ENCODE data around the gene TDG.

TDG gene
- 18.6 to 33.9 (median 24.2) reads per million in 3 donors for total RNA-seq

DNA sequence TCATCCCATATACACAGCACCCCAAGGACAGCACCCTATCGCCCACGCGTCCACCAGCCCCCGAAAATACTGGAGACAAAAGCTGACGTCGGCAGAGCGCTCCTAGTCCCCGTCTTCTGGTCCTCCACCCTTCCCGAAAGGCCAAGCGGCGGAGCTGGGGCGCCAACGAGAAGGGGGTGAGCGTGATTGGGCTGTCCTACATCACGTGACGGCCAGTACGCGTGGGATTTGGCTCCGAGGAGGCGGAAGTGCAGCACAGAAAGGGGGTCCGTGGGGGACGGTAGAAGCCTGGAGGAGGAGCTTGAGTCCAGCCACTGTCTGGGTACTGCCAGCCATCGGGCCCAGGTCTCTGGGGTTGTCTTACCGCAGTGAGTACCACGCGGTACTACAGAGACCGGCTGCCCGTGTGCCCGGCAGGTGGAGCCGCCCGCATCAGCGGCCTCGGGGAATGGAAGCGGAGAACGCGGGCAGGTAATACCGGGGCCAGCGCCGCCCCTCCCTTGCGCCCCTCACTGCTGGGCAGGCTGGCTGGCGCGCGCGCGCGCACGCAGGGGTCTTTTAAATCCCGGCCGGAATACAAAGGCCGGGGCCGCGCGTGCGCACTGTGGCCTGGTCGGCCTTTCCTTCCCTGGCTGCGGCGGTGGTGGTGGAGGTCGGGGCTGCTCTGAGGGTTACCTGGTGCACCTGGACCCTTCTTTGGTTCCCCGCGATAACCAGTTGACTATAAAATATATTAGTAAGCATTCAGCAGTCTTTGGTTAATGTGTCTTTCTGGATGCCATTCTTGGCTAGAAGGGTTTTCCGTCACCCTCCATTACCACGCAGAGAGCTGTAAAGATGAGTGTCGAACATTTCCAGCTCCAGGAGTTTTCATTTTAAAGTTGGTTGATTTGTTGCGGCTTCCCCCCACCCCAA lies at the start of gene TDG:
Gene TDG, plus strand, starts transcription at position 283 of the 915 bp plus-strand sequence. Its CDS starts 166 bp downstream, at position 449.
- Histone ChIP-seq H3K27me3 (replicated peaks; ENCODE audit: control insufficient read depth, insufficient read depth, low read length, poor library complexity, severe bottlenecking) (no peaks in the 10 kb centered on the region), H3K27ac (ENCODE audit: insufficient read depth, low read length, poor library complexity, severe bottlenecking) (peak within 1 kb of the TSS; percentile 86), H3K36me3 (ENCODE audit: control insufficient read depth, insufficient read depth, low read length) (no peaks in the 10 kb centered on the region), H3K9me3 (ENCODE audit: control insufficient read depth, low read length) (no peaks in the 10 kb centered on the region), H3K4me1 (ENCODE audit: control insufficient read depth, insufficient read depth, low read length, poor library complexity, severe bottlenecking) (peaks cover 19% of the 10 kb centered on the region), H3K4me3 (ENCODE audit: insufficient read depth, low read depth, low read length, poor library complexity, severe bottlenecking) (peak within 1 kb of the TSS; percentile 64)
- DNase-seq, result peak; percentile 95 to 97 (median 96)

DNA sequence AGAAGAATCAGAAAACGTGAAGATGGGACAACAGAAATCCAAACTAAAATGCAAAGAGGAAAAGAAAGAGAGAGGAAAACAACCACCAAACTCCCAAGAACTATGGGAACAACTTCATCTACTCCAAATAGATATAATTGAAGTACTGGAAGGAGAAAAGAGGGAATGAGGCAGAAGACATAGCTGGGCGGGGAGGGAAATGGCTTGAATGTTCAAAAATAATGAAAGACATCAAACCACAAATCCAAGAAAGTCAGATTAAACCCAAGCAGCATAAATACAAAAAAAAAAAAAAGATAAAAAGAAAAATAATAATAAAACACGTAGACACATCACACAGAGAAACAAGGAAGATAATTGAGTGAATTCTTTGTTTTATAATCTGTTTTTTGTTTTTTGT lies 47.8 kb upstream of the TDG start:
- DNase-seq, result no peak
- Histone ChIP-seq H3K36me3 (ENCODE audit: control insufficient read depth, insufficient read depth, low read length) (no peaks in the 10 kb centered on the region), H3K27me3 (replicated peaks; ENCODE audit: control insufficient read depth, insufficient read depth, low read length, poor library complexity, severe bottlenecking) (no peaks in the 10 kb centered on the region), H3K9me3 (ENCODE audit: control insufficient read depth, low read length) (peaks cover 4% of the 10 kb centered on the region), H3K4me1 (ENCODE audit: control insufficient read depth, insufficient read depth, low read length, poor library complexity, severe bottlenecking) (no peaks in the 10 kb centered on the region), H3K4me3 (ENCODE audit: insufficient read depth, low read depth, low read length, poor library complexity, severe bottlenecking) (no peak overlapping the region), H3K27ac (ENCODE audit: insufficient read depth, low read length, poor library complexity, severe bottlenecking) (no peak overlapping the region)

DNA sequence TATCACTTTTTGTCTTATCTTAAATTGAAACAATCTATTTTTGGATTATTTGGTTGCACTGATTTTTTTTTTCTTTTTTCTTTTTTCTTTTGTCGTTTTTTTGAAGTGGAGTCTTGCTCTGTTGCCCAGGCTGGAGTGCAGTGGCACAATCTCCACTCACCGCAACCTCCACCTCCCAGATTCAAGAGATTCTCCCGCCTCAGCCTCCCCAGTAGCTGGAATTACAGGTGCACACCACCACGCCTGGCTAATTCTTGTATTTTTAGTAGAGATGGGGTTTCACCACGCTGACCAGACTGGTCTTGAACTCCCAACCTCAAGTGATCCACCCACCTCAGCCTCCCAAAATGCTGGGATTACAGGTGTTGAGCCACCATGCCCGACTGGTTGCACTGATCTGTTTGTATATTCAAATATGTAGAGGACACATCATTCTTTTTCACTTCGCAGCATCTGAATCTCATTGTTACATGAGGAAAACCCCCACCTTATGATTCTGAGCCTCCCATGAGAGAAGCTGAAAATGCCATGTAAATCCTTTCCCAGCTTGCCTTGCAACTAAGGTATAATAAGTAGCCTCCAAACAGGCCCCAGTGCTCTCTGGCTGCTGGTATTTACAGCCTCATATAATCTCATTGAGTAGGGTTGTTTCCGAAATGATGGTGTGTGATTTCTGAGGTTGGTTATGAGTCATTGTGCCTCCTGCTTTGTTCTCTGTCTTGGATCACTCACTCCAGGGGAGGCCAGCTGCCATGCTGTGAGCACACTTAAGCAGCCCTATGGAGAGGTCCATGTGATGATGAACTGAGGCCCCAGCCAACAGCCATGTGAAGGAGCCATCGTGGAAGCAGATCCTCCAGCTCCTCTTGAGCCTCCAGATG lies 40.7 kb upstream of the TDG start:
- Histone ChIP-seq H3K36me3 (ENCODE audit: control insufficient read depth, insufficient read depth, low read length) (no peaks in the 10 kb centered on the region), H3K4me1 (ENCODE audit: control insufficient read depth, insufficient read depth, low read length, poor library complexity, severe bottlenecking) (peaks cover 17% of the 10 kb centered on the region), H3K9me3 (ENCODE audit: control insufficient read depth, low read length) (no peaks in the 10 kb centered on the region), H3K27ac (ENCODE audit: insufficient read depth, low read length, poor library complexity, severe bottlenecking) (no peak overlapping the region), H3K4me3 (ENCODE audit: insufficient read depth, low read depth, low read length, poor library complexity, severe bottlenecking) (no peak overlapping the region), H3K27me3 (replicated peaks; ENCODE audit: control insufficient read depth, insufficient read depth, low read length, poor library complexity, severe bottlenecking) (no peaks in the 10 kb centered on the region)
- DNase-seq, result no peak

DNA sequence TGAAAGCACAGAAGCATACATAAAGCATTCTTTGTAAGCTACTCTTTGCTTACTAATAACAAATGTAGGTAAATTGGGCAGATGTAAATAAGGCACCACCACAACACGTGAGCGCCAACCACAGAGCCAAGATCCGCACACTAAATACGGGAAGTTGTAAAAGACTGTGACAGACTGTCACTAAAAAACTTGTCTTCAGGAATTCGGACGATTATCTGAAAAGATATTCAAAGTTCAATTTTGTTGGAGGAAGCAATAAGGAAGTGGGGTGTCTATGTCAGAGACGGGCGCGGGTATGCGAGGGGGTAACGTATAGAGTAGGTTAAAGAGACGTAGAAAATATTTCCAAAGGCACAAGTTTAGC lies 37.0 kb upstream of the TDG start:
- Histone ChIP-seq H3K36me3 (ENCODE audit: control insufficient read depth, insufficient read depth, low read length) (peaks cover 19% of the 10 kb centered on the region), H3K27me3 (replicated peaks; ENCODE audit: control insufficient read depth, insufficient read depth, low read length, poor library complexity, severe bottlenecking) (no peaks in the 10 kb centered on the region), H3K27ac (ENCODE audit: insufficient read depth, low read length, poor library complexity, severe bottlenecking) (peak overlapping the region; percentile 100), H3K4me1 (ENCODE audit: control insufficient read depth, insufficient read depth, low read length, poor library complexity, severe bottlenecking) (peaks cover 34% of the 10 kb centered on the region), H3K9me3 (ENCODE audit: control insufficient read depth, low read length) (no peaks in the 10 kb centered on the region), H3K4me3 (ENCODE audit: insufficient read depth, low read depth, low read length, poor library complexity, severe bottlenecking) (peak overlapping the region; percentile 60)
- peak; percentile 45 to 55 (median 52) for DNase-seq

DNA sequence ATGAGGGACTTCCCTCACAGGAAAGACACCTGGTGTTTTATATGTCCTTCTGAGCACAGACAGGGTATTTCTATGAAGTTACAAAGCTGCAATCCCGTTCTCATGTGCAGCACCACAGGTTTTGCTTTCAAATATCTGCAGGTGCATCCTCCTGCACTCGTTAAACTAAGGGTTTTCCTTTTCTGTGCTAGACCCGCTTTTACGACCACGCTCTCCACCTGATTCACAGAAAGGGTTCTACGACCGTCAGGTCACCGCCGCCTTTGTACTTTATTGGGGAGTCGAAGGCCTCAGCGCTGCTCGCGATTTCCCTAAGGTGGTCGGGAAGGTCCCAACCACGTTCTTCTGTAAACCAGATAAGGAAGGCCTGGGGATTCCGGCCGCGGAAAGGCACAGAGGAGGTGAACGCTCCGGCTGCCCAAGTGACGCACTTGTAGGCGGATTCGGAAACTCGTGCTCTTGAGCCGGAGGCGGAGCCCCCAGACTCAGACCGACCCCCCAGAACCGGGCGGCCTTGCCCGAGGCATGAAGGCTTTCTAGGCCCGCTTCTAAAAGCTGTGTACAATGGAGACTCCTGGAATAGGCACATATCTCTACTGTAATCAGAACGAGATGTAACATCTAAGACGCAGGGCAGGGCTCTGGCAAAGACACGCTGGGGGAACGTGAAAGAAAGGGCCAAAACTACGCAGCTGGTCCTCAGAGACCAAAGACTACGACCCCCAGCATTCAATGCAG lies 36.5 kb upstream of the TDG start:
- Histone ChIP-seq H3K4me3 (ENCODE audit: insufficient read depth, low read depth, low read length, poor library complexity, severe bottlenecking) (peak overlapping the region; percentile 60), H3K36me3 (ENCODE audit: control insufficient read depth, insufficient read depth, low read length) (peaks cover 24% of the 10 kb centered on the region), H3K4me1 (ENCODE audit: control insufficient read depth, insufficient read depth, low read length, poor library complexity, severe bottlenecking) (peaks cover 34% of the 10 kb centered on the region), H3K9me3 (ENCODE audit: control insufficient read depth, low read length) (no peaks in the 10 kb centered on the region), H3K27ac (ENCODE audit: insufficient read depth, low read length, poor library complexity, severe bottlenecking) (peak overlapping the region; percentile 100), H3K27me3 (replicated peaks; ENCODE audit: control insufficient read depth, insufficient read depth, low read length, poor library complexity, severe bottlenecking) (no peaks in the 10 kb centered on the region)
- DNase-seq, result peak; percentile 72 to 83 (median 79)

DNA sequence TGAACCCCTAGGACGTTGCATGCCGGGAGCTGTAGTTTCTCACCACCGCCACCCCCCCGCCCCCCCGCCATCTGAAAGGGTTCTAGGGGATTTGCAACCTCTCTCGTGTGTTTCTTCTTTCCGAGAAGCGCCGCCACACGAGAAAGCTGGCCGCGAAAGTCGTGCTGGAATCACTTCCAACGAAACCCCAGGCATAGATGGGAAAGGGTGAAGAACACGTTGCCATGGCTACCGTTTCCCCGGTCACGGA lies 36.0 kb upstream of the TDG start:
- H3K4me1 ChIP-seq (ENCODE audit: control insufficient read depth, insufficient read depth, low read length, poor library complexity, severe bottlenecking), result peaks cover 34% of the 10 kb centered on the region
- no peaks in the 10 kb centered on the region for H3K9me3 ChIP-seq (ENCODE audit: control insufficient read depth, low read length)
- H3K27me3 ChIP-seq (replicated peaks; ENCODE audit: control insufficient read depth, insufficient read depth, low read length, poor library complexity, severe bottlenecking), result no peaks in the 10 kb centered on the region
- no peak for DNase-seq
- H3K36me3 ChIP-seq (ENCODE audit: control insufficient read depth, insufficient read depth, low read length), result peaks cover 28% of the 10 kb centered on the region
- H3K4me3 ChIP-seq (ENCODE audit: insufficient read depth, low read depth, low read length, poor library complexity, severe bottlenecking), result peak overlapping the region; percentile 60
- peak overlapping the region; percentile 100 for H3K27ac ChIP-seq (ENCODE audit: insufficient read depth, low read length, poor library complexity, severe bottlenecking)

DNA sequence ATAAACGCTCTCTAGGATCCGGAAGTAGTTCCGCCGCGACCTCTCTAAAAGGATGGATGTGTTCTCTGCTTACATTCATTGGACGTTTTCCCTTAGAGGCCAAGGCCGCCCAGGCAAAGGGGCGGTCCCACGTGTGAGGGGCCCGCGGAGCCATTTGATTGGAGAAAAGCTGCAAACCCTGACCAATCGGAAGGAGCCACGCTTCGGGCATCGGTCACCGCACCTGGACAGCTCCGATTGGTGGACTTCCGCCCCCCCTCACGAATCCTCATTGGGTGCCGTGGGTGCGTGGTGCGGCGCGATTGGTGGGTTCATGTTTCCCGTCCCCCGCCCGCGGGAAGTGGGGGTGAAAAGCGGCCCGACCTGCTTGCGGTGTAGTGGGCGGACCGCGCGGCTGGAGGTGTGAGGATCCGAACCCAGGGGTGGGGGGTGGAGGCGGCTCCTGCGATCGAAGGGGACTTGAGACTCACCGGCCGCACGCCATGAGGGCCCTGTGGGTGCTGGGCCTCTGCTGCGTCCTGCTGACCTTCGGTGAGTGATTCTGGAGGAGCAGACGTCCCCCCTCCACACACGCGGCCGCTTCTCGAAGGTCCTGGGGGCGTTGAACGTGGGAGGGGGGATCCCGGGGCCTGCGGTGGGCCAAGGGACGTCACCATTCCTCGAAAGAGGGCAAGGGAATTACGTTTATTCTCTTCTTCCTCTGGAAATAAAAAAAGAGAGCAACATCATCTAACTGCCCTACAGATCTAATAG lies 35.5 kb upstream of the TDG start, which contains the start of gene HSP90B1:
Gene HSP90B1, plus strand, starts transcription at position 377 of the 753 bp plus-strand sequence. Its CDS starts 106 bp downstream, at position 483.
- peak within 1 kb of the TSS; percentile 100 for H3K27ac ChIP-seq (ENCODE audit: insufficient read depth, low read length, poor library complexity, severe bottlenecking)
- no peaks in the 10 kb centered on the region for H3K27me3 ChIP-seq (replicated peaks; ENCODE audit: control insufficient read depth, insufficient read depth, low read length, poor library complexity, severe bottlenecking)
- H3K4me3 ChIP-seq (ENCODE audit: insufficient read depth, low read depth, low read length, poor library complexity, severe bottlenecking), result peak within 1 kb of the TSS; percentile 78
- H3K9me3 ChIP-seq (ENCODE audit: control insufficient read depth, low read length), result no peaks in the 10 kb centered on the region
- peaks cover 28% of the 10 kb centered on the region for H3K36me3 ChIP-seq (ENCODE audit: control insufficient read depth, insufficient read depth, low read length)
- peak; percentile 99 to 100 (median 99) for DNase-seq
- H3K4me1 ChIP-seq (ENCODE audit: control insufficient read depth, insufficient read depth, low read length, poor library complexity, severe bottlenecking), result peaks cover 32% of the 10 kb centered on the region

DNA sequence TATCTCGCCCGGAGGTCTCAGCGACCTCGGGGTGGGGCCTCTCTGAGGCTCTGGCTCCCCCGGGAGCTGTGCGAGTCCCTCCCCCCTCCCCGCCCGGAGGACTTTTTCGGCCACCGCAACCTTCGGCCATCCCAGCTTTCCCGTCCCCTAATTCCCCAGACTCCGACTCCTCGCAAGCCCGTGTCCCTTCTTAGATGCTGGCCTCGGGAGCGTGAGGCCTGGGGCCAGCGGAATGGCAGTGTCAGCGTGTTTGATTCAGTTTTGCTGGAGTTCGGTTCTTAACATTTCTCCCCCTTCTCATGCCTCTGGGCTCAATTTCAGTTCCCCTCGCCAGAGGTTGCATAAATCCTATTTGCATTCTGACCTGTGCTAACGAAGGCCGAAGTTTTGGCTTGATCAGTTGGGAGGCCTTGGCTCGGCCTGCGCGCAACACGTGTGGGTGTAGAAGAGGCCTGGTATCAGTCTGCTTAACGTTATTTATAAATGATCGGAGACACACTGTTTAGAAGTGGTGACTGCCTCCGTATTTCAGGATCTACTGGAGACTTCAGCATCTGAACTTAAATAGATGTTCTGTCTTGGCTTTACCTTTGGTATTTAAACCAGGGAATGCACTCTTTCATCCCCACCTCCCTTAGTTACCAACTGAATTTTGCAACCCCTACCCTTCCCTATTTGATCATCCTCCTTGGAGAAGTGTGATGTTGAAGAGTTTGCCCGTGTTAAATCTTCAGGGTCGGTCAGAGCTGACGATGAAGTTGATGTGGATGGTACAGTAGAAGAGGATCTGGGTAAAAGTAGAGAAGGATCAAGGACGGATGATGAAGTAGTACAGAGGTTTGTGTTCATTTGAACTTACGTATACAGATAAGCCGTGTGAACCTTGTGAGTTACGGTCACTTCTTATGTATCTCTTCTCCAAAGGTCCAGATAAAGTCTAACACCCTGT lies 34.6 kb upstream of the TDG start:
- peak overlapping the region; percentile 78 for H3K4me3 ChIP-seq (ENCODE audit: insufficient read depth, low read depth, low read length, poor library complexity, severe bottlenecking)
- peaks cover 35% of the 10 kb centered on the region for H3K36me3 ChIP-seq (ENCODE audit: control insufficient read depth, insufficient read depth, low read length)
- H3K4me1 ChIP-seq (ENCODE audit: control insufficient read depth, insufficient read depth, low read length, poor library complexity, severe bottlenecking), result peaks cover 27% of the 10 kb centered on the region
- H3K27ac ChIP-seq (ENCODE audit: insufficient read depth, low read length, poor library complexity, severe bottlenecking), result peak overlapping the region; percentile 100
- H3K9me3 ChIP-seq (ENCODE audit: control insufficient read depth, low read length), result no peaks in the 10 kb centered on the region
- H3K27me3 ChIP-seq (replicated peaks; ENCODE audit: control insufficient read depth, insufficient read depth, low read length, poor library complexity, severe bottlenecking), result no peaks in the 10 kb centered on the region
- DNase-seq, result peak in 1 of 3 donors; percentile 2

Measured in effector memory CD4-positive, alpha-beta T cell (primary cell).